ENCODE measurements around the gene AURKA. TPM values are rescaled to one million over a fixed set of nuclear protein-coding genes. Genes with fewer than 3 reads are reported as not detected.

The AURKA gene
- total and polyA plus RNA-seq, 11 donors: 2.2 to 19.5 (median 6.3) TPM

DNA sequence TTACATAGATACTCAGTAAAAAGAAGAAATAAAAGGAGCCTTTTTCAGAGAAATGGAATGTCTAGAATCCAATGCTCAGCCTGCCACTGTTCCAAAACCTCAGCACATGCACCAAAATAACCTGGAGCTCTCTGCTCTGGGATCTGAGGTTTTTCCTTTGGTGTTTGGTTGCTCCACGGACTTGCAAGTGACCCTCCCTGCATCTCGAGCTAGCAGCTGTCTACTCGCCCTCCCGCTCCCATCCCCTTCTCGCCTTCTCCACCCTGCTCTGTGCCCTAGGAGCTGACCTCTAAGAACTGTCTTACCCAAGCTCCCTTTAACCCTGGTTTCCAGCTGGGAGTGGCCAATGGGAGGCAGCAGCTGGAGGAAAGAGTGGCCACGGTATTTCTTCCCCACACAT, 68.4 kb downstream of the AURKA start:
- DNase-seq (no peak), ATAC-seq (no peak)
- H3K27ac ChIP-seq: no peak overlapping the region
- no peaks in the 10 kb centered on the region for H3K4me1 ChIP-seq
- intact Hi-C loops (cut with DNase I): no loop called here
- H3K27me3 ChIP-seq: peaks cover 0 to 18% (median 0%) of the 10 kb centered on the region in 9 donors
- no peaks in the 10 kb centered on the region for H3K9me3 ChIP-seq
- H3K4me3 ChIP-seq: no peak overlapping the region
- H3K36me3 ChIP-seq: no peaks in the 10 kb centered on the region
- 54 to 64% (median 59%) methylated on average over 6 of the region's 6 CpGs for WGBS, 4 donors
- TF ChIP-seq, protein P1, sequence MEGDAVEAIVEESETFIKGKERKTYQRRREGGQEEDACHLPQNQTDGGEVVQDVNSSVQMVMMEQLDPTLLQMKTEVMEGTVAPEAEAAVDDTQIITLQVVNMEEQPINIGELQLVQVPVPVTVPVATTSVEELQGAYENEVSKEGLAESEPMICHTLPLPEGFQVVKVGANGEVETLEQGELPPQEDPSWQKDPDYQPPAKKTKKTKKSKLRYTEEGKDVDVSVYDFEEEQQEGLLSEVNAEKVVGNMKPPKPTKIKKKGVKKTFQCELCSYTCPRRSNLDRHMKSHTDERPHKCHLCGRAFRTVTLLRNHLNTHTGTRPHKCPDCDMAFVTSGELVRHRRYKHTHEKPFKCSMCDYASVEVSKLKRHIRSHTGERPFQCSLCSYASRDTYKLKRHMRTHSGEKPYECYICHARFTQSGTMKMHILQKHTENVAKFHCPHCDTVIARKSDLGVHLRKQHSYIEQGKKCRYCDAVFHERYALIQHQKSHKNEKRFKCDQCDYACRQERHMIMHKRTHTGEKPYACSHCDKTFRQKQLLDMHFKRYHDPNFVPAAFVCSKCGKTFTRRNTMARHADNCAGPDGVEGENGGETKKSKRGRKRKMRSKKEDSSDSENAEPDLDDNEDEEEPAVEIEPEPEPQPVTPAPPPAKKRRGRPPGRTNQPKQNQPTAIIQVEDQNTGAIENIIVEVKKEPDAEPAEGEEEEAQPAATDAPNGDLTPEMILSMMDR (IDR thresholded peaks at IDR 0.05): no peak
- TF ChIP-seq POLR2A (IDR thresholded peaks at IDR 0.05): no peak

DNA sequence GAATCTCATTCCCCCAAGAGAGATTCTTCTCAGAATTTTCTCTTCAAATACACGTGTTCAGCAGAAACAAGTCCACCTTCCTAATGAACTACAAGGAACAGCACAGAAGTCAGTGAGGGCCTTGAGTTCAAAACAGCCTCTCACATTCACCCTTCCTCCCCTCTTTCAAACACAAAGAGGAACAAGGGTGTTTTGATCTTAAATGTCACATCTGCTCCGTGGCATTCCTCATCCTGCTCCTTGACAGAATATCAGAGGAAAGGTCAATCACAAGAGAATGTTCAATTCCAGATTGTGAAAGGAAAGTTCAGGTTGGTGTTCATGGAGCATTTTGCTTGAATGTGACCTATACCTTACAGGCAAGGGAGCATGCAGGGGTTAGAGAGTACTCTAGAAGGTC, 68.8 kb downstream of the AURKA start:
- no peak for TF ChIP-seq POLR2A (IDR thresholded peaks at IDR 0.05)
- TF ChIP-seq, protein P1 (IDR thresholded peaks at IDR 0.05): no peak
- Histone ChIP-seq H3K36me3 (no peaks in the 10 kb centered on the region), H3K4me1 (no peaks in the 10 kb centered on the region), H3K27me3 (peaks cover 0 to 18% (median 0%) of the 10 kb centered on the region in 9 donors), H3K27ac (no peak overlapping the region), H3K4me3 (no peak overlapping the region), H3K9me3 (no peaks in the 10 kb centered on the region)
- no peak for ATAC-seq
- DNase-seq: no peak
- WGBS, 4 donors: 37 to 48% (median 42%) methylated on average over 2 of the region's 2 CpGs
- intact Hi-C loops (cut with DNase I): no loop called here

DNA sequence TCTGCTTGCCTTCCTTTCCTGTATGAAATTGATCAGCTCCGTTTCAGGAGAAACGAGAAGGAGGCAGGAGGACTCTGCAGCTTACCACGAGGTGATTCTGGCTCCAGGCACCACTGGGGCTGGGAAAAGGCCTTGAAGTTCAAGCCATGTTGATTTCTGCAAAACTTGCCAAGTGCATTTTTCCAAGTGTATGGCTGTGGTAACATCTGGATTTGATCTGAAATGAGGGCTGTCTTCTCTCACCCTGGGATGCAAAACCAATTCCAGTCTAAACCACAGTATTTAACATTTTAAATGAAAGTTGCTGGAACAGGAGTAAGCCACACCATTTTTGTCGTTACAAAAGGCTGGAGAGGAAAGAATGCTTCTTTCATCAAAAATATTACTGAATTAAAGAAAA, 69.3 kb downstream of the AURKA start:
- Histone ChIP-seq H3K4me1 (no peaks in the 10 kb centered on the region), H3K27ac (no peak overlapping the region), H3K4me3 (no peak overlapping the region), H3K36me3 (no peaks in the 10 kb centered on the region), H3K9me3 (no peaks in the 10 kb centered on the region), H3K27me3 (peaks cover 0 to 17% (median 0%) of the 10 kb centered on the region in 9 donors)
- TF ChIP-seq, protein P1 (IDR thresholded peaks at IDR 0.05): no peak
- no peak for TF ChIP-seq POLR2A (IDR thresholded peaks at IDR 0.05)
- DNase-seq: no peak
- 32 to 58% (median 50%) methylated on average over 4 of the region's 4 CpGs for WGBS, 4 donors
- no peak for ATAC-seq
- intact Hi-C loops (cut with DNase I): no loop called here

Other genes starting within 250 kb of the AURKA start
- not detected for gene MC3R, start 143.5 kb downstream of the AURKA start, total RNA-seq
- not detected for gene MC3R, start 143.5 kb downstream of the AURKA start, polyA plus RNA-seq
- 10 to 100 TPM; 48.3 to 69.8 (median 57.2) TPM for gene FAM210B, start 33.2 kb downstream of the AURKA start, total RNA-seq
- gene FAM210B, start 33.2 kb downstream of the AURKA start, polyA plus RNA-seq: 10 to 100 TPM; 32.6 to 34.2 TPM
- 10 to 100 TPM; 16.0 to 27.3 (median 22.0) TPM for gene CSTF1, start 430 bp upstream of the AURKA start, total RNA-seq
- gene CSTF1, start 430 bp upstream of the AURKA start, polyA plus RNA-seq: 10 to 100 TPM in 1 of 2 donors, 1 to 10 TPM in 1; 4.2 to 15.3 TPM
- 1 to 10 TPM in 2 of 9 donors, under 1 TPM in 7; 0.07 to 3.8 (median 0.50) TPM for gene CASS4, start 20.0 kb upstream of the AURKA start, total RNA-seq
- gene CASS4, start 20.0 kb upstream of the AURKA start, polyA plus RNA-seq: under 1 TPM; 0.38 to 0.47 TPM
- gene RTF2, start 76.4 kb upstream of the AURKA start, total RNA-seq: 100 to 1,000 TPM in 1 of 9 donors, 10 to 100 TPM in 8; 61.9 to 101 (median 86.2) TPM
- 100 to 1,000 TPM in 1 of 2 donors, 10 to 100 TPM in 1; 50.7 to 114 TPM for gene RTF2, start 76.4 kb upstream of the AURKA start, polyA plus RNA-seq
- under 1 TPM in 1 of 9 donors, not detected in 8; 0.35 TPM for gene FAM209A, start 132.5 kb upstream of the AURKA start, total RNA-seq
- not detected for gene FAM209A, start 132.5 kb upstream of the AURKA start, polyA plus RNA-seq
- under 1 TPM in 2 of 9 donors, not detected in 7; 0.42 to 0.53 TPM for gene FAM209B, start 141.0 kb upstream of the AURKA start, total RNA-seq
- gene FAM209B, start 141.0 kb upstream of the AURKA start, polyA plus RNA-seq: under 1 TPM; 0.50 to 0.76 TPM
- under 1 TPM in 6 of 9 donors, not detected in 3; 0.09 to 1.00 (median 0.23) TPM for gene TFAP2C, start 237.1 kb upstream of the AURKA start, total RNA-seq
- not detected for gene TFAP2C, start 237.1 kb upstream of the AURKA start, polyA plus RNA-seq